GM23248 (cell line): ENCODE results near the gene ZDHHC14.

Source experiments
- EZH2 ChIP-seq: fragments of 200-600 bp; sonication (generic); IDR thresholded peaks from 2 replicates; pipeline ENCODE4 v1.6.1; 2018; ENCODE audit warnings: antibody characterized with exemption, mild to moderate bottlenecking; ENCODE audit not compliant: insufficient read depth, poor library complexity, severe bottlenecking
- EZH2phosphoT487 ChIP-seq: fragments of 200-600 bp; sonication (generic); IDR thresholded peaks from 2 replicates; pipeline ENCODE4 v1.6.1; 2018; ENCODE audit warnings: antibody characterized with exemption, moderate library complexity, mild to moderate bottlenecking, low read depth; ENCODE audit not compliant: insufficient read depth

- no peak for TF ChIP-seq EZH2phosphoT487
- TF ChIP-seq EZH2, result no peak
Measured at GRCh38 chr6:157445277-157446009, 64.5 kb downstream of the ZDHHC14 start.
